Neuronal stem cell (in vitro differentiated cells): Measurements from ENCODE around the gene ASS1.

Experiments
- DNase-seq: peaks from one replicate; pipeline ENCODE4 v3.0.0-alpha.2; 2013; ENCODE audit warnings: low spot score
- H2AFZ ChIP-seq: one replicate; pipeline ENCODE4 v1.6.1; 2013; ENCODE audit warnings: mild to moderate bottlenecking, low read length, inconsistent platforms
- H2AK5ac ChIP-seq: 2 replicates; pipeline ENCODE4 v1.6.1; 2013; ENCODE audit warnings: low read depth, mild to moderate bottlenecking, inconsistent platforms, low read length, moderate library complexity, mixed read lengths
- H2BK120ac ChIP-seq: 2 replicates; pipeline ENCODE4 v1.6.1; 2013; ENCODE audit warnings: low read depth, mild to moderate bottlenecking, inconsistent platforms, low read length, moderate library complexity, mixed read lengths
- H2BK12ac ChIP-seq: one replicate; pipeline ENCODE4 v1.6.1; 2013; ENCODE audit warnings: low read length, inconsistent platforms
- H2BK15ac ChIP-seq: 2 replicates; pipeline ENCODE4 v1.6.1; 2013; ENCODE audit warnings: mild to moderate bottlenecking, low read length, inconsistent platforms, mixed read lengths
- H2BK5ac ChIP-seq: one replicate; pipeline ENCODE4 v1.6.1; 2013; ENCODE audit warnings: inconsistent platforms, mild to moderate bottlenecking, low read length, moderate library complexity
- H3K14ac ChIP-seq: one replicate; pipeline ENCODE4 v1.6.1; 2013; ENCODE audit warnings: low read length, inconsistent platforms
- H3K18ac ChIP-seq: 2 replicates; pipeline ENCODE4 v1.6.1; 2013; ENCODE audit warnings: low read length, inconsistent platforms
- H3K23ac ChIP-seq: 2 replicates; pipeline ENCODE4 v1.6.1; 2013; ENCODE audit warnings: low read depth, mild to moderate bottlenecking, mixed read lengths, low read length, inconsistent platforms; ENCODE audit not compliant: poor library complexity
- H3K27ac ChIP-seq: replicated peaks from 3 replicates; pipeline ENCODE4 v1.5.1; 2013; ENCODE audit warnings: low read length, inconsistent platforms
- H3K27me3 ChIP-seq, 3 experiments: 2 replicates each; pipeline ENCODE4 v1.6.1; 2013; ENCODE audit warnings: low read length in 3 of 3, mild to moderate bottlenecking in 2 of 3, inconsistent platforms in 1 of 3, low read depth in 1 of 3, mixed read lengths in 1 of 3, moderate library complexity in 1 of 3; ENCODE audit not compliant: control insufficient read depth in 3 of 3, insufficient read depth in 3 of 3
- H3K36me3 ChIP-seq, 2 donors: replicated peaks in 1 of 2; 2 replicates each; pipeline ENCODE4 v1.6.1; 2013; ENCODE audit warnings: low read length in 2 of 2; ENCODE audit not compliant: control insufficient read depth in 2 of 2, insufficient read depth in 2 of 2
- H3K4ac ChIP-seq: 2 replicates; pipeline ENCODE4 v1.6.1; 2013; ENCODE audit warnings: inconsistent platforms, mild to moderate bottlenecking, low read length, moderate library complexity
- H3K4me1 ChIP-seq, 2 donors: 1 replicate in 1 of 2; 2 replicates in 1 of 2; pipeline ENCODE4 v1.6.1; 2013; ENCODE audit warnings: low read length in 2 of 2, low read depth in 1 of 2; ENCODE audit not compliant: control insufficient read depth in 2 of 2, insufficient read depth in 1 of 2
- H3K4me2 ChIP-seq: one replicate; pipeline ENCODE4 v1.6.1; 2013; ENCODE audit warnings: mild to moderate bottlenecking, low read length, inconsistent platforms; ENCODE audit not compliant: insufficient read depth, poor library complexity, severe bottlenecking
- H3K4me3 ChIP-seq, 2 donors: 2 replicates each; pipeline ENCODE4 v1.5.1; 2013; ENCODE audit warnings: low read length in 2 of 2, mild to moderate bottlenecking in 2 of 2, inconsistent platforms in 1 of 2, moderate library complexity in 1 of 2
- H3K79me1 ChIP-seq: one replicate; pipeline ENCODE4 v1.6.1; 2013; ENCODE audit warnings: low read depth, mild to moderate bottlenecking, inconsistent platforms, low read length, moderate library complexity
- H3K9ac ChIP-seq: one replicate; pipeline ENCODE4 v1.6.1; 2013; ENCODE audit warnings: mild to moderate bottlenecking, low read depth, low read length, inconsistent platforms; ENCODE audit not compliant: poor library complexity
- H3K9me3 ChIP-seq, 2 donors: replicated peaks in 1 of 2; 2 replicates each; pipeline versions ENCODE3 to v1.6.1; 2013; ENCODE audit warnings: low read length in 2 of 2, mild to moderate bottlenecking in 2 of 2, inconsistent platforms in 1 of 2, low read depth in 1 of 2, mixed read lengths in 1 of 2, moderate library complexity in 1 of 2; ENCODE audit not compliant: control insufficient read depth in 2 of 2, insufficient read depth in 1 of 2
- H4K8ac ChIP-seq: one replicate; pipeline ENCODE4 v1.6.1; 2013; ENCODE audit warnings: low read depth, mild to moderate bottlenecking, inconsistent platforms, low read length, moderate library complexity
- H4K91ac ChIP-seq: one replicate; pipeline ENCODE4 v1.6.1; 2013; ENCODE audit warnings: low read length, low read depth, mild to moderate bottlenecking, inconsistent platforms; ENCODE audit not compliant: poor library complexity
- WGBS, 2 donors: extraction: QIAGEN DNeasy Blood & Tissue Kit; methylation state at CpG; one replicate each; pipeline ENCODE4 v1.1.7; 2013; ENCODE audit warnings: missing lambda C conversion rate in 2 of 2, mixed read lengths in 1 of 2; ENCODE audit not compliant: insufficient read length in 2 of 2, insufficient replicate concordance in 1 of 2; ENCODE audit errors: extremely low coverage in 2 of 2; 5-methylcytosine and 5-hydroxymethylcytosine counted together

Gene ASS1

GRCh38 chr9:130539420-130540223, 94.9 kb downstream of the ASS1 start:
- Histone ChIP-seq H3K27me3 (peaks cover 0 to 56% (median 13%) of the 10 kb centered on the region in 3 experiments), H3K9ac (no peak overlapping the region), H2BK120ac (no peak overlapping the region), H3K4me1 (peaks cover 11 to 14% of the 10 kb centered on the region in 2 donors), H3K18ac (no peak overlapping the region), H3K4me3 (no peak overlapping the region), H3K79me1 (no peaks in the 10 kb centered on the region), H4K91ac (no peak overlapping the region), H3K4ac (no peak overlapping the region), H3K9me3 (no peaks in the 10 kb centered on the region), H3K23ac (no peak overlapping the region), H2BK15ac (no peak overlapping the region), H2BK5ac (no peak overlapping the region), H2AFZ (no peak overlapping the region), H4K8ac (no peak overlapping the region), H3K14ac (no peak overlapping the region), H3K36me3 (no peaks in the 10 kb centered on the region), H2BK12ac (no peak overlapping the region), H3K27ac (no peak overlapping the region), H3K4me2 (no peak overlapping the region), H2AK5ac (peak overlapping the region; percentile 71)
- no CpG with 5 or more reads among the region's 11 CpGs for WGBS, 2 donors
- DNase-seq: no peak

DNA sequence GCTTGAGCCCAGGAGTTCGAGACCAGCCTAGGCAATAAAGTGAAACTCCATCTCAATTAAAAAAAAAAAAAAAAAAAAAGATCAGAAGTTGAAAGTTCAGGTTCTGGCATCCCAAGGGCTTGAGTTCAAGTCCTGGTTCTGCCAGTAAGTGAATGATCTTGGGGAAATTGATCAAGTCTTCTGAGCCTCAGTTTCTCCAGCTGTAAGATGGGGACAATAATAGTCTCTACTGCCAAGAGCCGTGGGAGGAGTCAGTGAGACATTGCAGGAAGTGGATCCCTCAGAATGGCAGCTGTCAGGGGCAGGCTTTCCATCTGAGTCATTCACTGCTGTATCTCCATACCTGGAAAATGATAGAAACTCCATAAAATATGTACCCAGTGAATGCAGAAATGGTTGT, 96.8 kb downstream of the ASS1 start:
- no peak overlapping the region for H3K27ac ChIP-seq
- no peak overlapping the region for H2BK15ac ChIP-seq
- H3K79me1 ChIP-seq: no peaks in the 10 kb centered on the region
- no peak overlapping the region for H3K4me2 ChIP-seq
- H4K91ac ChIP-seq: no peak overlapping the region
- H2BK5ac ChIP-seq: no peak overlapping the region
- H3K36me3 ChIP-seq: no peaks in the 10 kb centered on the region
- H3K27me3 ChIP-seq: peaks cover 0 to 42% (median 12%) of the 10 kb centered on the region in 3 experiments
- H2AK5ac ChIP-seq: no peak overlapping the region
- no peak for DNase-seq
- H3K23ac ChIP-seq: no peak overlapping the region
- WGBS, 2 donors: no CpG with 5 or more reads among the region's 2 CpGs
- H2BK12ac ChIP-seq: no peak overlapping the region
- peaks cover 0 to 5% of the 10 kb centered on the region in 2 donors for H3K4me1 ChIP-seq
- no peak overlapping the region for H3K18ac ChIP-seq
- H3K9ac ChIP-seq: no peak overlapping the region
- no peak overlapping the region for H3K14ac ChIP-seq
- no peak overlapping the region for H3K4ac ChIP-seq
- no peak overlapping the region for H2AFZ ChIP-seq
- H3K9me3 ChIP-seq: no peaks in the 10 kb centered on the region
- H4K8ac ChIP-seq: no peak overlapping the region
- H2BK120ac ChIP-seq: no peak overlapping the region
- H3K4me3 ChIP-seq: no peak overlapping the region

- H3K4me2 ChIP-seq: no peak overlapping the region
- no peak overlapping the region for H3K23ac ChIP-seq
- H3K9ac ChIP-seq: no peak overlapping the region
- H3K36me3 ChIP-seq: no peaks in the 10 kb centered on the region
- H3K18ac ChIP-seq: no peak overlapping the region
- no peak overlapping the region for H3K4me3 ChIP-seq
- H2BK12ac ChIP-seq: no peak overlapping the region
- peaks cover 0 to 5% of the 10 kb centered on the region in 2 donors for H3K4me1 ChIP-seq
- no peaks in the 10 kb centered on the region for H3K9me3 ChIP-seq
- H2BK5ac ChIP-seq: no peak overlapping the region
- no peak overlapping the region for H3K14ac ChIP-seq
- H3K27ac ChIP-seq: no peak overlapping the region
- no peak overlapping the region for H4K91ac ChIP-seq
- no peak overlapping the region for H2AFZ ChIP-seq
- H2BK15ac ChIP-seq: no peak overlapping the region
- H2AK5ac ChIP-seq: no peak overlapping the region
- H3K4ac ChIP-seq: no peak overlapping the region
- H4K8ac ChIP-seq: no peak overlapping the region
- no peaks in the 10 kb centered on the region for H3K79me1 ChIP-seq
- peaks cover 0 to 37% (median 8%) of the 10 kb centered on the region in 3 experiments for H3K27me3 ChIP-seq
- DNase-seq: no peak
- no CpG with 5 or more reads among the region's 5 CpGs for WGBS, 2 donors
- H2BK120ac ChIP-seq: no peak overlapping the region
Observed at GRCh38 chr9:130542038-130542437, 97.3 kb downstream of the ASS1 start.

DNA sequence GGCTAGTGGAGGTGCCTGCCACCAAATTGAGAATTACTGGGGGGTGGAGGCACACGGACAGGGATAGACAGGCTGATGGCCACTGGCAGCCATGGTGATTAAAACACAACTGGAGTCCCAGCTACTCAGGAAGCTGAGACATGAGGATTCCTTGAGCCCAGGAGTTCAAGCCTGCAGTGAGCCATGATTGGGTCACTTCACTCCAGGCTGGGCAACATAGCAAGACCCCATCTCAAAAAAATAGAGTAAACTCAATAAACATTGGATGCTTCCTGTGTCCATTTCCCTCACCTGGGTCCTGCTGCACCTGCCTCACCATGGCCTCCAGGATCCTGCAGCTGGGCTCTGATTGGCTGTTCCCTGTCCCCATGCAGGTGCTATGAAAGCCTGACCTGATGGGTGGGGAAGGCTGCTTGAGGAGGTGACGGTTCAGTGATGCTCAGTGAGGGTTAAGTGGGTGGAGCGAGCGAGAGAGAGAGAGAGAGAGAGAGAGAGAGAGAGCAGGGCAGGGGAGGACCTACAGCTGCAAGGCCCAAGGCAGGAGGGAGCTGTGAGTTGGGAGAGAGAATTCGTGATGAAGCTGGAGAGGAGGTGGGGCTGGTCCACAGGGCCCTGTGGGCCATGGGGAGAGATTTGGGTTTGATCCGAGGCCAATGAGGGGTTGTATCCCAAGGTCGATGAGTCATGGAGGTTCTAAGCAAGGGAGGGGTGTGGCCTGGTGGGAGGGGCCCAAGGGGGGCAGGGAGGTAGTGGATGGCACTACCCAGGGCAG, 97.9 kb downstream of the ASS1 start:
- H2AK5ac ChIP-seq: peak overlapping the region; percentile 18
- H2BK120ac ChIP-seq: no peak overlapping the region
- H3K14ac ChIP-seq: no peak overlapping the region
- no peak overlapping the region for H2BK5ac ChIP-seq
- DNase-seq: no peak
- H3K9ac ChIP-seq: peak overlapping the region; percentile 6
- H3K27me3 ChIP-seq: peaks cover 0 to 31% (median 4%) of the 10 kb centered on the region in 3 experiments
- WGBS, 2 donors: no CpG with 5 or more reads among the region's 7 CpGs
- H3K27ac ChIP-seq: no peak overlapping the region
- H4K91ac ChIP-seq: peak overlapping the region; percentile 62
- no peak overlapping the region for H2AFZ ChIP-seq
- peak overlapping the region; percentile 61 for H3K18ac ChIP-seq
- H3K36me3 ChIP-seq: no peaks in the 10 kb centered on the region
- H3K4me1 ChIP-seq: peaks cover 0 to 5% of the 10 kb centered on the region in 2 donors
- no peak overlapping the region for H3K4me2 ChIP-seq
- H2BK15ac ChIP-seq: peak overlapping the region; percentile 10
- no peak overlapping the region for H4K8ac ChIP-seq
- no peaks in the 10 kb centered on the region for H3K79me1 ChIP-seq
- no peak overlapping the region for H3K4ac ChIP-seq
- no peak overlapping the region for H3K4me3 ChIP-seq
- peak overlapping the region; percentile 77 for H3K23ac ChIP-seq
- no peaks in the 10 kb centered on the region for H3K9me3 ChIP-seq
- H2BK12ac ChIP-seq: no peak overlapping the region
